GM12891 (cell line): ENCODE results near the gene LAT.

Source experiments
- POLR2A ChIP-seq: IDR thresholded peaks from 2 replicates; pipeline ENCODE4 v1.6.1; 2011; ENCODE audit warnings: low read depth, low read length, control low read depth
- POLR2AphosphoS5 ChIP-seq: IDR thresholded peaks from 2 replicates; pipeline ENCODE4 v1.6.1; 2011; ENCODE audit warnings: low read depth, low read length, control low read depth
- TAF1 ChIP-seq: IDR thresholded peaks from 2 replicates; pipeline ENCODE4 v1.6.1; 2011; ENCODE audit warnings: low read depth, low read length, control low read depth

- TF ChIP-seq POLR2A, result no peak
- TF ChIP-seq POLR2AphosphoS5, result no peak
- no peak for TF ChIP-seq TAF1
Measured at GRCh38 chr16:28946681-28947080, 38.2 kb upstream of the LAT start.
